NCI-H187 (cell line): Measurements from ENCODE around the gene TSPEAR.

Source experiments
- DNase-seq, 2 experiments: peaks; one replicate each; lab custom pipeline; 2025; lab: John Stamatoyannopoulos, UW

The TSPEAR gene

DNA sequence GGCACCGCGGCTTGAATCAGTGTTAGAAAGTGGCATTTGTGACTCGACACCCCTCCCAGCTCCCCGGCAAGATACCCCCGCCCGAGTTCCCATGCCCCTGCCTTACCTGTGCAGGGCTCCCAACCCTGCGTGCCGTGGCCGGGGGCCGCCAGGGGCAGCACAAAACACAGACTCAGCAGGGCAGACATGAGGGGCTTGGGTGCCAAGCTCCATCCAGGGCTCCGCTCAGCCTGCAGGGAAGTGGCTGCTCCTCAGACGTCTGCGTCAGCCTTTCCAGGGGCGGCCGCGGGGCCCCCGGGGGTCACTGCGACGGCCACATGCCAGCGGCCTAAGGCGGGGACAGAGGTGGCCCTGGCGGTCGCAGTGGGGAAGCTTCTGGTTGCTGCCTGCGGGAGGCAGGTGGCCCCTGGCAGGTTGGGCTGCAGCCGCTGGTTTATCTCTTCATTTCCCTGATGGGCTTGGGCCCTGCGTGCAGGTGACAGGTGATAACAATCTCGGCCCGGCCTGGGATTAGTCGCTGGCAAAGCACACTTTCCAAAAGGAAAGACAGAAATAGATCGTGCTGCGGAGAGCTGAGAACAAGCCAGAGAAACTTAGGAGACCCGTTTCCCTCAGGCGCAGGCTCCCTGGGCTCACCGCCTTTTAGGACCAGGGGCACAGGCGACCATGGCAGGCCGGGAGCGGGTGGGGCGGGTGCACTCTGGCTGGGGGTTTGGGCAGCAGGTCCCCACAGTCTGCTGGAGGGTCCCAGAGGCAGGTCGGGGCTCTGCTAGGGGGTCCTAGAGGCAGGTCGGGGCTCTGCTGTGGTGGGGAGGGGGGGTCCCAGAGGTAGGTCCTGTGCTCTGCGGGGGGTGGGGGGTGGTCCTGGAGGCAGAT, at the start of gene TSPEAR:
TSPEAR (minus strand) TSS at position 246 of the 876 bp plus-strand sequence; CDS start at position 188, 58 bp downstream.
- DNase-seq: peak; percentile 58 to 94

GRCh38 chr21:44760376-44760775, 49.0 kb upstream of the TSPEAR start:
- no peak for DNase-seq

DNA sequence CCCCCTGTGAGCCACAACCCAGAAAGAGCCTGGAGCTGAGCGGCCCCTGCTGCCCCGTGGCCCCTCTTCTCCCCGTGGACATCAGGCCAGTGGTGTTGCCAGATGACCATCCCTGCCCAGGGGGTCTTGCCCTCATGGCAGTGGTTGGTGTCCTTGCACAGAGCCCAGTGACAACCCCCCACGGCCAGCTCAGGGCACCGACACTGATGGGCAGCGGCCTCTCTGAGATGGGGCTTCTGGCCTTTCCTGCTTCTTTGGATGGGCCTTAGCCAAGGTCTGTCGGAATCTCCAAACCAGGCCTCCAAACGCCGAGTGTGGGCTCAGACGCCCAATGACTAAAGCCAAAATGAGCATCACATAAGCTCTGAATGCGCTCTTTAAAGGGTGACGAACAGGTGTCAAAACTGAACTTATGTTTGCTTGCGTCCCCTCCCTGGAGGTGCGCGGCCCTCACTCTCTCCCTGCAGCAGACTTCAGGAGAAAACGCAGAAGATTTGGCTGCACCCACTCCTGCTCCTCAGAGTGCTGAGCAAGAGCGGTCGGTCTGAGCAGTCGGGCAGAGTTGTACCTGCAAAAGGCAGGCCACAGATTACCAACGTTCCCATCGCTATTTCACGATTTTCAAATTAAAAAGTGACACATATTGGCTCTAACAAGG, 48.4 kb upstream of the TSPEAR start:
- no peak for DNase-seq

DNA sequence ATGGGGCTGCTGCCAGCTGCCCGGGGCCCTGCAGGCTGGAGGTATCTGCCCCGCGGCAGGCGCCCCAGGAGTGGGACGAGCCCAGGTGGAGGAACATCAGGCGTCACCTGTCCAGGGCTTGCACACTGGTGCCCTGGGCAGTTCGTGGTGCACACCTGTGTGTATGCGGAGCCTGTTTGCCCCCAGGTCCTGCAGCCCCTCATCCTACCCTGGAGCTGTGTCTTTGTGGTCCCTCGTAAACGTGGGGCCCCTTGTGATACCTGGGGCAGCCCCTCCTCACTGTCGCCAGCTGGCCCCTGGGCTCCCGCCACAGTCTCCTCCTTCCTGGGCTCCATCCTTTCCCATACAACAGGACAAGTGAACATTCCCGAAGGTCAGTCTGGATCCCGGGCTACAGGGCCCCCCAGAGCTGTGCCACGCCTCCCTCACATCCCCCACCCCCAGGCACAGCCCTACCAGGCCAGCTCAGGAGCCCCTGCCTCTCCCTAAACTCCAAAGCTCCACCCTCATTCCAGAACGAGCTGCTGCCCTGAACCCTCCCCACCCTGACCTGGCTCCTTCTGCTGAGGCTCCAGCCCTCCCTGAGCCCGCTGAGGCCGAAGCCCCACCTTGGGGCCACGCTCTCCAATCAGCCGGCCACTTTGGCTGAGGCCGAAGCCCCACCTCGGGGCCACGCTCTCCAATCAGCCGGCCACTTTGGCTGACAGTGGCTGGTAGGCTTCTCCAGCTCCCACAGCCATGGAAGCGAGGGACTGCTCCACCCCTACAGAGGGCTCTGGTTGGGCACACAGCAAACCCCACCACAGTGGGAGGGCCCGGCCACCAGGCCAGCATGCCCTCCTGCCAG, 47.6 kb upstream of the TSPEAR start:
- no peak for DNase-seq

GRCh38 chr21:44758141-44758561, 46.8 kb upstream of the TSPEAR start:
- no peak for DNase-seq

DNA sequence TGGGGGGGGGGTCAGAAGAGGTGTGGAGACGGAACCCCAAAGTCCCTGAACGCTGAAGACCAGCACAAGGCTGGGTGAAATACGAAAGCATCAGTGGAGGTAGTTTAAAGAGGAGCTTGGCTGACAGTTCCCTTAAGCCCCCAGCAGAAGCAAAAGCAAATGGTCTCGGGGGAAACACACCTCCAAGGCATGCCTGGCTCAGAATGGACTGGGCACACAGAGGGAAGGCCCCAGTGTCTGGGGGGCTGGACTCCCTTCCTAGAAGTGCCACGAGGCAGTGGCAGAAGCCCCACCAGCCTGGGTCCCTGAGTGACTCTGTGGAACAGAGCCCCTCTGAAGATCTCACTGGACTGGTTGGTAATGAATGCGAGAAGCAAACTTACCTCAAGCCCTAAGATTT, 46.4 kb upstream of the TSPEAR start:
- no peak for DNase-seq

GRCh38 chr21:44756423-44757185, 45.2 kb upstream of the TSPEAR start:
- no peak for DNase-seq

- no peak for DNase-seq
These were observed 43.9 kb upstream of the TSPEAR start for GRCh38 chr21:44755227-44755626.

DNA sequence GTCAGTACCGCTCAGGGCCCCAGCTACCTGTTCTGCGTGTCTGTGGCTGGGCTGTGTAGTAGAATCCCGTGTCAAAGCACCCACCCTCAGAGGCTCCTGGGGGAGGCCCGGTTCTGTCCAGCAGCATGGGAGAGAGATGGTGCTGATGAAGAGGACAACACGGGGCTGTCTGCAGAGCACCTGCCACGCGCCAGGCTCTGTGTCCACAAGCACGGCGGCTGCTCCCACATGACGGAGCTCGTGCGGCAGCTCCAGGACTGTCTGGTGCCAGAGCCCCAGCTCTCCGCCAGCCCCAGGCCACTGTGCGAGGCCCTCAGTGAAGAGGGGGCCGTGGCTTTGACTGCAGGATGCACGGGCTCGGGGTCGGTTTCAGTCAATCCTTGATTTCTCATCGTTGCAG, 42.0 kb upstream of the TSPEAR start:
- DNase-seq: no peak

DNA sequence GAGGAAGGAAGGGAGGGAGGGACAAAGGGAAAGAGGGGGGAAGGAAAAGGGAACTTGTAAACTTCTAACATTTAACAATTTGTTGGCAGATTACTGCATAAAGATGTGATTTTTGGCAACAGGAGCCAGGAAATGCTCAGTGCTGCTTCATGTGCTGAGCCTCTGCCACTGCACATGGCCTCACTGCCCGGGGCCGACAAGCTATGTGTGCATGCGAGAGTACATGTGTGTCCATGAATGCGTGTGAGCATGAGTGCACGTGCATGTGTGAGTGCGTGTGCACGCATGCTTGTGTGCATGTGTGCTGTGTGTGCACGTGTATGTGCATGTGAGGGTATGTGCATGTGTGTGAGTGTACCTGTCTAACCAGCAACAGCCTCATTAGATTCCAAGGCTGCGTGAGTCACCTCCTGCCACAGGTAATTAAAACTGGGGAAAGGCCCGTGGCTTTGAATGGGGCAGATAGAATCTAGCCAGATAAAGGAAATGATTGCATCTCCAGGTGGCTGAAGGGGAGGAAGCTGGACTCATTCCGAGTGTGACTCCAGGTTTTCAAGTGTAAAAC, 41.4 kb upstream of the TSPEAR start:
- no peak for DNase-seq

- DNase-seq: no peak
These were observed 40.6 kb upstream of the TSPEAR start for GRCh38 chr21:44751799-44752636.

DNA sequence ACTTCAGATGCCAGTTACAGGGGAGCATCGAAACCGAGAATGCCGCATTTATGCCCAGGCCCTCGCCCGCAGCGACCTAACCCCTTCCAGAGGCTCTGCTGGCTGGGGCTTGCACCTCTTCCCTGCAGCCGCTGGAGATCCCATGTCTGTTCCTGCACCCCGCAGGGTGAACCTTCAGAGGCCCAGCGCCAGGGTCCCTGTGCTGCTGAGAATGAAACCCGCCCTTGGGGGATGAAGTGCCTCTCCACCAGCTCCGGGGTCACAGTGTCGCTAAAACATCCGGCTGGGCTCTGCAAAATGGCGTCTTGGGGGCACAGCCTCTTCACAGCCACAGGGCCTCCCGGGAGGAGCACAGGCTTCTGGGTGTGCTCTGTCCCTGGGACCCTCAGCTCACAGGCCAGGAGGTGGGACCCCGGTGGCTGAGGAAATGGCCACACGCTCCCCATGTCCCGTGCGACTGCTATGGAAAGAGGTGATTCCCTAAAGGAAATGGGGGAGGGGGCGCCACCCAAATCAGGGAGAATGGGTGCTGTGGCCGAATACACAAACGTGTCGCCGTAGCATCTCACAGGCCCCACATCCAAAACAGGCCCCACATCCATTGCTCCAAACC, 39.9 kb upstream of the TSPEAR start:
- DNase-seq: no peak

DNA sequence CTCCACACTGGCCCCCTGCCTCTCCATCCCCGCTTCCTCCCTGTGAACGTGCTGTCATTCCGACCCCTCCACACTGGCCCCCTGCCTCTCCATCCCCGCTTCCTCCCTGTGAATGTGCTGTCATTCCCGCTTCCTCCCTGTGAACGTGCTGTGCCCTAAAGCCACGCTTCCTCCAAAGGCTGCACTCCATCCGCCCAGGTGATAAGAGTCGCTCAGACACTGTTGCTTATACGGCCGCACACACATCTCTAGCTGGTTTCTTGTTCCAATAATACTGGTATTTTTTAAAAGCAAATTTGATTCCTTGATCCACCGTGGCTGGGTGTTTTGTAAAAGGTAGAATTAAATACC, 39.3 kb upstream of the TSPEAR start:
- no peak for DNase-seq

- no peak for DNase-seq
These were observed 38.6 kb upstream of the TSPEAR start for GRCh38 chr21:44749759-44750674.

DNA sequence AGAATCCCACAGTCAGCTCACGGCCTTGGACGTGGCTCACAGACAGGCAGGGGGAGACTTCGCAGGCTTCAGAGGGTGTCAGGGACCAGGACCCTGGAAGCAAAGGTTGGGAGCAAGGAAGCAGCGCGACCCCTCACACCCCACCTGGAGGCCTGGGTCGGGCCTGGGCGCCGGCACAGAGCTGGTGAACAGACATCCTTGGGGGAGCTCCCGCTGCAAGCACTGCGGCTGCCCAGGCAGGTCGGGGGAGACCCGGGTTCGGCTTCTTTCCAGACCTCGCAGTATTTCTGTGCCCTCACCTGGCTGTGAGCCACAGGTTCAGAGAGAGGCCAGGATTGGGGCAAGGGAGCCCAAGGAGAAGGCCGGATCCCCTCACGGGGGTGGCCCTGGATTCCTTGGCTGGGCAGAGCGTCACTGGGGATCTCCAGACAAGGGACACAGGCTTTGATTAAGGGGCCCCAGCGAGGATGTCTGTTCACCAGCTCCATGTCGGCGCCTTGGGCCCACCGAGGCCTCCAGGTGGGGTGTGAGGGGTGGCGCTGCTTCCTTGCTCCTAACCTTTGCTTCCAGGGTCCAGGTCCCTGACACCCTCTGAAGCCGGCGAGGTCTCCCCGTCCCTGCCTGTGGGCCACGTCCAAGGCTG, 37.9 kb upstream of the TSPEAR start:
- no peak for DNase-seq

DNA sequence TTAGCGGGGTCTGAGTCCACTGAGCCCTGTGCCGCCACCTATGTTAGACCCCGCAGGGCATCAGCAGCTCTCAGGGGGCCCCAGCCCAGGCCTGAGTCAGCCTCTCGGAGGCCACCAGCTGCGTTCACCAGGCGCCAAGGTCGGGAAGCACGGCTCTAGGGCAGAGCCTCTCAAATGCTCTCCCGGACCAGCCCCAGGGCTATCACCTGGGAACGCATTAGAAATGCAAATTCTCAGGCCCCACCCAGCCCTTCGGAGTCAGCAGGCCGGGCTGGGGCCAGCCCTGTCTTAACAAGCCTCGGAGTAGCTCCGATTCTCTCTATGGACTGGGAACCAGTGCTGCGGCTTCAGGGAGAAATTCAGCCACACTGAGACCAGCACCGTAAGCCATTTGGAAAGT, 37.2 kb upstream of the TSPEAR start:
- DNase-seq: no peak

DNA sequence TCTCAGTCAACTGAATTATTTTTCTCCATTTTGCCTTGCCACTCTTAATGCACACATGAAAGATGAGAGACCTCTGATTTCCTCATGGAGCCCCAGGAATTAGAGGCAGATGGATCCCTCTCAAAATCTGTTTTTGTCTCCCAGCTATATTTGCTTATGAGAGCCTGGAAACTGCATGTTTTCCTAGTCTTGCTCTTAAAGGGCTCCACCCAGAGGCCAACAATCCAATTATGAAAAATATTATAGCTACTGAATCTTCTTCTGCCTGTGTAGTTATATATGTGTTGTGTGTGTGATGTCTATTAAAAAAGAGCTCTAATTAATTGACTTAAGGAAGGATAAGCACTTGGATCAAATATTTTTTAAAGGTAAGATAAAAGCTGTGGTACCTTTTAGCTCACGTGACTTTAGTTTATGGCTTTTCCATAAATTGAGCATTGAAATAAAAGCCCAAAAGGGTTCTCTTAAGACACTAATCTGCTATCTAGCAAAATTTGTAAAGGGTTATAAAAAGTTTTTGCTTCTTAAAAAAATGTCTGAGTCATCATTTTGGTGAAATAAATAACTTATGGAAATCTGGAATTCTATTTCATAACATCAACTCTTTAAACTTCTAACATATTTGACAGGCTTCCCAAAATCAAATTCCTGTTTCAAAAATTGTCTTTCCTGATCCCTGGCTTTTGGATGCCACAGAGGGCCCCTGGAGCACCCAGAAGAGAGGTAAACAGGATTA, 31.2 kb upstream of the TSPEAR start:
- DNase-seq: peak; percentile 14 to 24

DNA sequence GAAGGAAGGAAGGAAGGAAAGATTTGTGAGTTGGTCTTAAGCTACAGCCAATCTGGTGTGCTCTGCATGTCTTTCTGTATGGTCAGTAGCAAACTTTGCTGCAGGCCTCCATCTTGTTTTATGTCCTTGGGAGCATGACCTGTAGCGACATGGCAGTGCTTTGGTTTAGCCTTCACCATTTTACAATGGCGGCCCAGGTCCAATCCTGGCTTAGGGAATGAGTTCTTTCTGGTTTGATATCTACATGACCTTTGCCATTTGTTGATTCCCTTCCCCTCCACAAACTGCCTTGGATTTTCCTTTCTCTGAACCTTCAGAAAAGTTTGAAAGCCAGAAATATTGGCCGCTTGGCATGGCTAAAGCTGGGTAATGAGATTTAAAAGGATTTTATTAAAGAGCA, 30.5 kb upstream of the TSPEAR start:
- DNase-seq: no peak
